HCT116 (cell line): ENCODE data around the gene DTNB. TPM values are rescaled to one million over a fixed set of nuclear protein-coding genes. Genes with fewer than 3 reads are reported as not detected.

Experiments used
- ATAC-seq: fragments of 200-7000 bp; cut with Tn5 transposase; 2 replicates; pipeline ENCODE4 v1.9.1; 2020; ENCODE audit warnings: mild to moderate bottlenecking, moderate library complexity
- BruUV-seq: library from RNA; stranded (reverse); fragments of 400-500 nt; replicated peaks from 2 replicates; lab custom pipeline; 2021; lab: Mats Ljungman, UMichigan
- CTCF ChIA-PET: fragments of 300-600 bp; sonication (Branson Sonifier 250); formaldehyde crosslinking; loops from one replicate; lab custom pipeline; 2021; ENCODE audit warnings: antibody characterized with exemption; lab: Charles Lee
- POLR2A ChIA-PET: fragments of 300-600, 350-600 bp; sonication (Branson Sonifier 250); formaldehyde crosslinking; loops from one replicate; lab custom pipeline; 2021; ENCODE audit warnings: antibody characterized with exemption; lab: Charles Lee
- RAD21 ChIA-PET, 2 experiments: fragments of 300-600 bp; sonication (Branson Sonifier 250); formaldehyde crosslinking; loops; one replicate each; lab custom pipeline; 2023; ENCODE audit warnings: low total read pairs in 2 of 2; ENCODE audit not compliant: uncharacterized antibody in 2 of 2, unreplicated experiment in 2 of 2, low non-redundant PET in 1 of 2; lab: Charles Lee
- DNase-seq: peaks from one replicate; pipeline ENCODE4 v3.0.0-alpha.2; 2010; ENCODE audit warnings: low read depth, low spot score
- H2AFZ ChIP-seq: fragments of 200-600 bp; shearing (Covaris generic), sonication (generic); 2 replicates; pipeline ENCODE4 v1.6.1; 2017; ENCODE audit warnings: low read depth, mixed run types, mixed read lengths, antibody characterized with exemption, low read length; ENCODE audit not compliant: poor library complexity, severe bottlenecking
- H3K27ac ChIP-seq: 2 replicates; pipeline ENCODE4 v1.5.1; 2012; ENCODE audit warnings: low read depth, low read length
- H3K27me3 ChIP-seq: fragments of 200-600 bp; sonication (generic); 2 replicates; pipeline ENCODE4 v1.6.1; 2016; ENCODE audit warnings: mixed run types, low read length, mixed read lengths; ENCODE audit not compliant: insufficient read depth
- H3K36me3 ChIP-seq, 2 experiments: fragments of 200-500 bp in 1 of 2; fragments of 200-600 bp in 1 of 2; sonication (Bioruptor generic) in 1 of 2; sonication (generic) in 1 of 2; 2 replicates each; pipeline versions ENCODE4 v1.5.1 to v1.6.1; 2014 to 2016; ENCODE audit warnings: low read length in 2 of 2, inconsistent platforms in 1 of 2, mixed read lengths in 1 of 2, mixed run types in 1 of 2; ENCODE audit not compliant: insufficient read depth in 2 of 2, control insufficient read depth in 1 of 2
- H3K4me1 ChIP-seq, 2 experiments: fragments of 200-600 bp in 1 of 2; sonication (generic) in 1 of 2; 2 replicates each; pipeline versions ENCODE4 v1.5.1 to v1.6.1; 2012 to 2017; ENCODE audit warnings: low read length in 2 of 2, inconsistent platforms in 1 of 2, mild to moderate bottlenecking in 1 of 2, mixed read lengths in 1 of 2, mixed run types in 1 of 2, moderate library complexity in 1 of 2; ENCODE audit not compliant: insufficient read depth in 2 of 2, control insufficient read depth in 1 of 2
- H3K4me2 ChIP-seq: fragments of 200-600 bp; sonication (generic); 2 replicates; pipeline ENCODE4 v1.6.1; 2017; ENCODE audit warnings: mixed run types, low read length, mixed read lengths
- H3K4me3 ChIP-seq, 2 experiments: fragments of 200-600 bp in 1 of 2; sonication (generic) in 1 of 2; replicated peaks in 1 of 2; 2 replicates each; pipeline ENCODE4 v1.5.1; 2011 to 2016; ENCODE audit warnings: low read length in 2 of 2, control low read depth in 1 of 2, low read depth in 1 of 2, mild to moderate bottlenecking in 1 of 2, mixed read lengths in 1 of 2, mixed run types in 1 of 2
- H3K79me2 ChIP-seq: fragments of 200-600 bp; sonication (generic); 2 replicates; pipeline ENCODE4 v1.6.1; 2017; ENCODE audit warnings: mild to moderate bottlenecking, mixed run types, low read length, moderate library complexity, mixed read lengths; ENCODE audit not compliant: insufficient read depth
- H3K9ac ChIP-seq: fragments of 200-600 bp; sonication (generic); 2 replicates; pipeline ENCODE4 v1.6.1; 2016; ENCODE audit warnings: low read length, mixed read lengths
- H3K9me2 ChIP-seq: fragments of 200-600 bp; sonication (generic), shearing (Covaris generic); 2 replicates; pipeline ENCODE4 v1.6.1; 2017; ENCODE audit warnings: mixed run types, mild to moderate bottlenecking, moderate library complexity; ENCODE audit not compliant: insufficient read depth
- H3K9me3 ChIP-seq, 2 experiments: fragments of 200-500 bp in 1 of 2; fragments of 200-600 bp in 1 of 2; sonication (Bioruptor generic) in 1 of 2; sonication (generic) in 1 of 2; 2 replicates each; pipeline ENCODE4 v1.6.1; 2014 to 2017; ENCODE audit warnings: low read length in 2 of 2, mixed read lengths in 2 of 2, inconsistent platforms in 1 of 2, low read depth in 1 of 2, mild to moderate bottlenecking in 1 of 2, mixed run types in 1 of 2, moderate library complexity in 1 of 2; ENCODE audit not compliant: control insufficient read depth in 1 of 2, insufficient read depth in 1 of 2
- H4K20me1 ChIP-seq: fragments of 200-600 bp; sonication (generic), shearing (Covaris generic); 2 replicates; pipeline ENCODE4 v1.6.1; 2017; ENCODE audit warnings: mixed run types, mild to moderate bottlenecking, moderate library complexity; ENCODE audit not compliant: insufficient read depth
- CBX3 ChIP-seq: IDR thresholded peaks from 2 replicates; pipeline ENCODE4 v1.6.1; 2012; ENCODE audit warnings: low read depth
- ELF1 ChIP-seq: IDR thresholded peaks from 2 replicates; pipeline ENCODE4 v1.6.1; 2012; ENCODE audit warnings: low read depth, borderline replicate concordance
- EZH2 ChIP-seq: fragments of 200-600 bp; sonication (generic); IDR thresholded peaks from 2 replicates; pipeline ENCODE4 v1.6.1; 2017; ENCODE audit warnings: antibody characterized with exemption, mixed run types
- EZH2phosphoT487 ChIP-seq: fragments of 200-600 bp; IDR thresholded peaks from 2 replicates; pipeline ENCODE4 v1.6.1; 2018; ENCODE audit warnings: antibody characterized with exemption, borderline replicate concordance
- FOSL1 ChIP-seq: IDR thresholded peaks from 2 replicates; pipeline ENCODE4 v1.6.1; 2012; ENCODE audit warnings: low read depth
- POLR2A ChIP-seq: IDR thresholded peaks from 2 replicates; pipeline ENCODE4 v1.7.0; 2011; ENCODE audit warnings: borderline replicate concordance; ENCODE audit not compliant: insufficient read depth, insufficient read length; ENCODE audit errors: extremely low read depth
- RAD21 ChIP-seq: IDR thresholded peaks from 2 replicates; pipeline ENCODE4 v1.6.1; 2012; ENCODE audit warnings: low read depth, mild to moderate bottlenecking
- SRF ChIP-seq: IDR thresholded peaks from 2 replicates; pipeline ENCODE4 v1.6.1; 2012; ENCODE audit warnings: low read depth
- TCF7L2 ChIP-seq: IDR thresholded peaks from 2 replicates; pipeline ENCODE4 v1.7.0; 2011; ENCODE audit warnings: borderline replicate concordance, inconsistent platforms; ENCODE audit not compliant: insufficient read depth, insufficient read length; ENCODE audit errors: extremely low read depth
- YY1 ChIP-seq: IDR thresholded peaks from 2 replicates; pipeline ENCODE4 v1.6.1; 2011; ENCODE audit warnings: low read length, low read depth, moderate library complexity, mild to moderate bottlenecking; ENCODE audit not compliant: insufficient replicate concordance; ENCODE audit errors: extremely low read depth
- ZFX ChIP-seq: fragments of 450-650 bp; IDR thresholded peaks from 2 replicates; pipeline ENCODE4 v1.6.1; 2017
- ZNF274 ChIP-seq: fragments of 200-500 bp; sonication (Bioruptor generic); IDR thresholded peaks from 2 replicates; pipeline ENCODE4 v1.6.1; 2014; ENCODE audit warnings: mild to moderate bottlenecking, low read depth, low read length, inconsistent platforms
- intact Hi-C: fragments of 100-400 bp; cut with micrococcal nuclease; formaldehyde crosslinking; loops from 2 replicates; pipeline ENCODE4 v1.10.0; 2022
- total RNA-seq: library from RNA; stranded (reverse); gene quantifications from one replicate; pipeline ENCODE4 v1.2.1, GENCODE V29; 2021; ENCODE audit not compliant: unreplicated experiment
- TF ChIP-seq, protein P1 (sequence below): IDR thresholded peaks from 2 replicates; pipeline ENCODE4 v1.6.1; 2012
- TF ChIP-seq, protein P2 (sequence below): IDR thresholded peaks from 2 replicates; pipeline ENCODE4 v1.6.1; 2012
- TF ChIP-seq, protein P3 (sequence below), 3 experiments: fragments of 200-600 bp in 1 of 3; sonication (generic) in 1 of 3; IDR thresholded peaks in 2 of 3; conservative IDR thresholded peaks in 1 of 3; 2 replicates each; pipeline ENCODE4 v1.5.1; 2012 to 2017; ENCODE audit warnings: low read depth in 2 of 3, low read length in 2 of 3, antibody characterized with exemption in 1 of 3, borderline replicate concordance in 1 of 3, control low read depth in 1 of 3, mild to moderate bottlenecking in 1 of 3, mixed read lengths in 1 of 3, mixed run types in 1 of 3, moderate library complexity in 1 of 3; ENCODE audit not compliant: insufficient read depth in 1 of 3
- TF ChIP-seq, protein P4 (sequence below): IDR thresholded peaks from 2 replicates; pipeline ENCODE4 v1.6.1; 2011; ENCODE audit warnings: mild to moderate bottlenecking, low read length, moderate library complexity; ENCODE audit not compliant: insufficient replicate concordance; ENCODE audit errors: extremely low read depth

Gene DTNB
- total RNA-seq, 1 experiment from 2014 or later = 30.2 TPM

DNA sequence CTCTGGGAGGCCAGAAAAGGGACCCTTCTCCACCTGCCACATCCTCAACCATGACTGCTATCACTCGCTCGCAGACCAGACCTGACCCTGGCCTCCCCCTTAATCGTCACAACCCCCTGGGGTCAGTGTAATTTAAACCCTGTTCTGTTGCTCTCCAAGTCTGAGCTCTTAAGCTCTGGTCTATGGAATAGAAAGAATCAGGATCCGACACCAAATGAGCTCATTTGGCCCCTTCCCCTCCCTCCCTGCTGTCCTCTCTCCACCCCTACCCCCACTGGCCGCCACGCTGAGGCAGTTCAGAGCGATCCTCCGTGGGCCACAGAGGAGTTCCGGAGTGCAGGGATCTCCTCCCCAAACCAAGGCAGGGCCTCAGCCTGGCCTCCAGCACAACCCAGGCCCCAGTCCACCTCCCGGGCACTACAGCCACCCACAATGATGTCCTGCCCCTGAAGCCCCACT lies 337.0 kb downstream of the DTNB start:
- H4K20me1 ChIP-seq = no peaks in the 10 kb centered on the region
- H2AFZ ChIP-seq = no peak overlapping the region
- ChIA-PET POLR2A (no interaction called here), RAD21 (no interaction called here), CTCF (interaction anchor here (1.6 kb wide), 1 partner anchor 328 kb away, joined by 3 read pairs; no protein-coding TSS in a partner anchor)
- no peak overlapping the region for H3K4me2 ChIP-seq
- H3K4me3 ChIP-seq = no peak overlapping the region
- H3K79me2 ChIP-seq = 0 out of 2 replicates have a peak, but pooled peaks cover 5% of the 10 kb centered on the region
- ATAC-seq (no peak), DNase-seq (no peak)
- intact Hi-C loops = no loop called here
- H3K4me1 ChIP-seq = peaks cover 0 to 7% of the 10 kb centered on the region in 2 experiments; a peak in 2 of 4 replicates
- no peak overlapping the region for H3K9ac ChIP-seq
- no peaks in the 10 kb centered on the region for H3K9me3 ChIP-seq
- no peaks in the 10 kb centered on the region for H3K9me2 ChIP-seq
- no peaks in the 10 kb centered on the region for H3K27me3 ChIP-seq
- no TSS peak for BruUV-seq
- no peaks in the 10 kb centered on the region for H3K36me3 ChIP-seq
- H3K27ac ChIP-seq = no peak overlapping the region
- TF ChIP-seq TCF7L2 (no peak), POLR2A (no peak), RAD21 (no peak), ELF1 (no peak), ZNF274 (no peak), CBX3 (no peak), EZH2 (no peak), ZFX (no peak), YY1 (no peak), FOSL1 (no peak), SRF (no peak), EZH2phosphoT487 (no peak)
- TF ChIP-seq, protein P1, sequence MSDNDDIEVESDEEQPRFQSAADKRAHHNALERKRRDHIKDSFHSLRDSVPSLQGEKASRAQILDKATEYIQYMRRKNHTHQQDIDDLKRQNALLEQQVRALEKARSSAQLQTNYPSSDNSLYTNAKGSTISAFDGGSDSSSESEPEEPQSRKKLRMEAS = no peak
- TF ChIP-seq, protein P2, sequence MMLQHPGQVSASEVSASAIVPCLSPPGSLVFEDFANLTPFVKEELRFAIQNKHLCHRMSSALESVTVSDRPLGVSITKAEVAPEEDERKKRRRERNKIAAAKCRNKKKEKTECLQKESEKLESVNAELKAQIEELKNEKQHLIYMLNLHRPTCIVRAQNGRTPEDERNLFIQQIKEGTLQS = no peak
- TF ChIP-seq, protein P3, sequence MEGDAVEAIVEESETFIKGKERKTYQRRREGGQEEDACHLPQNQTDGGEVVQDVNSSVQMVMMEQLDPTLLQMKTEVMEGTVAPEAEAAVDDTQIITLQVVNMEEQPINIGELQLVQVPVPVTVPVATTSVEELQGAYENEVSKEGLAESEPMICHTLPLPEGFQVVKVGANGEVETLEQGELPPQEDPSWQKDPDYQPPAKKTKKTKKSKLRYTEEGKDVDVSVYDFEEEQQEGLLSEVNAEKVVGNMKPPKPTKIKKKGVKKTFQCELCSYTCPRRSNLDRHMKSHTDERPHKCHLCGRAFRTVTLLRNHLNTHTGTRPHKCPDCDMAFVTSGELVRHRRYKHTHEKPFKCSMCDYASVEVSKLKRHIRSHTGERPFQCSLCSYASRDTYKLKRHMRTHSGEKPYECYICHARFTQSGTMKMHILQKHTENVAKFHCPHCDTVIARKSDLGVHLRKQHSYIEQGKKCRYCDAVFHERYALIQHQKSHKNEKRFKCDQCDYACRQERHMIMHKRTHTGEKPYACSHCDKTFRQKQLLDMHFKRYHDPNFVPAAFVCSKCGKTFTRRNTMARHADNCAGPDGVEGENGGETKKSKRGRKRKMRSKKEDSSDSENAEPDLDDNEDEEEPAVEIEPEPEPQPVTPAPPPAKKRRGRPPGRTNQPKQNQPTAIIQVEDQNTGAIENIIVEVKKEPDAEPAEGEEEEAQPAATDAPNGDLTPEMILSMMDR (IDR thresholded peaks at IDR 0.05 in 2 of 3, conservative IDR thresholded peaks at IDR 0.05 in 1 of 3; ENCODE audit: borderline replicate concordance in 1 of 3, insufficient read depth in 1 of 3, low read depth in 2 of 3, low read length in 2 of 3) = no peak
- TF ChIP-seq, protein P4, sequence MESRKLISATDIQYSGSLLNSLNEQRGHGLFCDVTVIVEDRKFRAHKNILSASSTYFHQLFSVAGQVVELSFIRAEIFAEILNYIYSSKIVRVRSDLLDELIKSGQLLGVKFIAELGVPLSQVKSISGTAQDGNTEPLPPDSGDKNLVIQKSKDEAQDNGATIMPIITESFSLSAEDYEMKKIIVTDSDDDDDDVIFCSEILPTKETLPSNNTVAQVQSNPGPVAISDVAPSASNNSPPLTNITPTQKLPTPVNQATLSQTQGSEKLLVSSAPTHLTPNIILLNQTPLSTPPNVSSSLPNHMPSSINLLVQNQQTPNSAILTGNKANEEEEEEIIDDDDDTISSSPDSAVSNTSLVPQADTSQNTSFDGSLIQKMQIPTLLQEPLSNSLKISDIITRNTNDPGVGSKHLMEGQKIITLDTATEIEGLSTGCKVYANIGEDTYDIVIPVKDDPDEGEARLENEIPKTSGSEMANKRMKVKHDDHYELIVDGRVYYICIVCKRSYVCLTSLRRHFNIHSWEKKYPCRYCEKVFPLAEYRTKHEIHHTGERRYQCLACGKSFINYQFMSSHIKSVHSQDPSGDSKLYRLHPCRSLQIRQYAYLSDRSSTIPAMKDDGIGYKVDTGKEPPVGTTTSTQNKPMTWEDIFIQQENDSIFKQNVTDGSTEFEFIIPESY = no peak
